HepG2 (cell line): ENCODE measurements around the gene EMILIN1. TPM values are rescaled to one million over a fixed set of nuclear protein-coding genes. Genes with fewer than 3 reads are reported as not detected.

Experiments
- AKNA ChIP-seq: sonication (generic); formaldehyde crosslinking; IDR thresholded peaks from 2 replicates; pipeline ENCODE4 v1.4.0; 2020; ENCODE audit warnings: missing genetic modification reagents, borderline replicate concordance
- CHCHD3 ChIP-seq: sonication (generic); formaldehyde crosslinking; IDR thresholded peaks from 2 replicates; pipeline ENCODE4 v1.8.0; 2022; ENCODE audit warnings: mild to moderate bottlenecking, missing genetic modification reagents, moderate library complexity
- CREM ChIP-seq, 2 experiments: sonication (generic) in 1 of 2; formaldehyde crosslinking in 1 of 2; IDR thresholded peaks; 2 replicates each; pipeline versions ENCODE4 v1.4.0 to v1.6.1; 2016 to 2020; ENCODE audit warnings: antibody characterized with exemption in 1 of 2, mild to moderate bottlenecking in 1 of 2, missing genetic modification reagents in 1 of 2
- EEA1 ChIP-seq: sonication (generic); formaldehyde crosslinking; IDR thresholded peaks from 2 replicates; pipeline ENCODE4 v1.5.1; 2020; ENCODE audit warnings: mild to moderate bottlenecking, missing genetic modification reagents, borderline replicate concordance
- GPBP1L1 ChIP-seq: sonication (generic); formaldehyde crosslinking; IDR thresholded peaks from 2 replicates; pipeline ENCODE4 v1.5.0; 2020; ENCODE audit warnings: mild to moderate bottlenecking, missing genetic modification reagents
- HDAC1 ChIP-seq: sonication (generic); formaldehyde crosslinking; IDR thresholded peaks from 2 replicates; pipeline ENCODE4 v1.5.1; 2020; ENCODE audit warnings: mild to moderate bottlenecking, missing genetic modification reagents
- HES4 ChIP-seq: sonication (generic); formaldehyde crosslinking; IDR thresholded peaks from 2 replicates; pipeline ENCODE4 v1.9.0; 2021; ENCODE audit warnings: mild to moderate bottlenecking, missing genetic modification reagents, borderline replicate concordance
- HNF1B ChIP-seq: sonication (generic); formaldehyde crosslinking; IDR thresholded peaks from 2 replicates; pipeline ENCODE4 v1.5.1; 2020; ENCODE audit warnings: mild to moderate bottlenecking, moderate library complexity, missing genetic modification reagents
- ISX ChIP-seq: sonication (generic); formaldehyde crosslinking; conservative IDR thresholded peaks from 2 replicates; pipeline ENCODE4 v1.5.0; 2020; ENCODE audit warnings: missing genetic modification reagents
- KDM6A ChIP-seq: IDR thresholded peaks from 2 replicates; pipeline ENCODE4 v1.6.1; 2016; ENCODE audit warnings: low read depth
- NFRKB ChIP-seq: fragments of 450-650 bp; IDR thresholded peaks from 2 replicates; pipeline ENCODE4 v1.6.1; 2017
- RFX1 ChIP-seq: fragments of 450-650 bp; IDR thresholded peaks from 2 replicates; pipeline ENCODE4 v1.6.1; 2017
- SP140L ChIP-seq: sonication (generic); formaldehyde crosslinking; IDR thresholded peaks from 2 replicates; pipeline ENCODE4 v1.4.0; 2020; ENCODE audit warnings: missing genetic modification reagents, borderline replicate concordance
- SP4 ChIP-seq: sonication (generic); formaldehyde crosslinking; IDR thresholded peaks from 2 replicates; pipeline ENCODE4 v1.8.1; 2023; ENCODE audit warnings: mild to moderate bottlenecking, missing genetic modification reagents
- TRIM24 ChIP-seq: sonication (generic); formaldehyde crosslinking; IDR thresholded peaks from 2 replicates; pipeline ENCODE4 v1.8.0; 2022; ENCODE audit warnings: mild to moderate bottlenecking, missing genetic modification reagents
- ZNF12 ChIP-seq: sonication (generic); formaldehyde crosslinking; IDR thresholded peaks from 2 replicates; pipeline ENCODE4 v1.5.0; 2020; ENCODE audit warnings: missing genetic modification reagents
- ZNF280D ChIP-seq: sonication (generic); formaldehyde crosslinking; IDR thresholded peaks from 2 replicates; pipeline ENCODE4 v1.5.1; 2020; ENCODE audit warnings: mild to moderate bottlenecking, missing genetic modification reagents
- ZNF703 ChIP-seq: sonication (generic); formaldehyde crosslinking; IDR thresholded peaks from 2 replicates; pipeline ENCODE4 v1.5.1; 2020; ENCODE audit warnings: missing genetic modification reagents, mild to moderate bottlenecking, moderate library complexity, borderline replicate concordance
- ZNF83 ChIP-seq: sonication (generic); formaldehyde crosslinking; IDR thresholded peaks from 2 replicates; pipeline ENCODE4 v1.4.0; 2020; ENCODE audit warnings: missing genetic modification reagents, mild to moderate bottlenecking, borderline replicate concordance
- polyA plus RNA-seq, 8 experiments: library from polyadenylated mRNA; depleted of rRNA in 3 of 8; stranded (reverse) in 7 of 8; unstranded in 1 of 8; fragments of >200 nt; fragmentation: Illumina TruSeq in 4 of 8; extraction: Trizol in 4 of 8; gene quantifications; 2 replicates each; pipeline versions ENCODE4 v1.2.1 to v1.2.3, GENCODE V29; 2011 to 2016; ENCODE audit warnings: low read depth in 4 of 8, missing spikeins in 1 of 8, mixed read lengths in 1 of 8; ENCODE audit not compliant: insufficient read depth in 1 of 8
- total RNA-seq, 5 experiments: library from RNA; depleted of rRNA; stranded (reverse); fragments of >200 nt; fragmentation: Illumina TruSeq; extraction: Trizol; gene quantifications; 2 replicates each; pipeline ENCODE4 v1.2.3, GENCODE V29; 2016; ENCODE audit warnings: low read depth in 1 of 5

Gene EMILIN1
- total and polyA plus RNA-seq, 2 of the 13 experiments (the other 11 are each of a cell fraction or from before 2014, with no cell fraction given), result 8.1 to 9.7 TPM

GRCh38 chr2:27071277-27071989 lies 7.0 kb upstream of the EMILIN1 start, which contains the start of gene OST4 (continued):
- TF ChIP-seq AKNA (CRISPR knock-in tag) (no peak), CHCHD3 (CRISPR knock-in tag) (no peak), NFRKB (no peak), KDM6A (no peak), RFX1 (no peak), HES4 (peak; percentile 51), CREM (IDR thresholded peaks at IDR 0.05) (no peak; the same call in 1 of the 2 replicates), CREM (CRISPR knock-in tag; IDR thresholded peaks at IDR 0.05) (0 out of 2 replicates have a peak, but pooled peaks have one; percentile 13), SP140L (CRISPR knock-in tag) (no peak), HNF1B (CRISPR knock-in tag) (peak; percentile 60), GPBP1L1 (CRISPR knock-in tag) (no peak), EEA1 (CRISPR knock-in tag) (peak; percentile 7; the same call in 1 of the 2 replicates), TRIM24 (no peak), SP4 (CRISPR knock-in tag) (peak; percentile 90), ZNF280D (CRISPR knock-in tag) (0 out of 2 replicates have a peak, but pooled peaks have one; percentile 34), ZNF703 (CRISPR knock-in tag) (no peak; the same call in 1 of the 2 replicates), HDAC1 (CRISPR knock-in tag) (peak; percentile 92), ZNF12 (CRISPR knock-in tag) (no peak), ISX (CRISPR knock-in tag) (no peak), ZNF83 (CRISPR knock-in tag) (no peak; the same call in 1 of the 2 replicates)
